ENCODE data around the gene LEP.

The LEP gene

DNA sequence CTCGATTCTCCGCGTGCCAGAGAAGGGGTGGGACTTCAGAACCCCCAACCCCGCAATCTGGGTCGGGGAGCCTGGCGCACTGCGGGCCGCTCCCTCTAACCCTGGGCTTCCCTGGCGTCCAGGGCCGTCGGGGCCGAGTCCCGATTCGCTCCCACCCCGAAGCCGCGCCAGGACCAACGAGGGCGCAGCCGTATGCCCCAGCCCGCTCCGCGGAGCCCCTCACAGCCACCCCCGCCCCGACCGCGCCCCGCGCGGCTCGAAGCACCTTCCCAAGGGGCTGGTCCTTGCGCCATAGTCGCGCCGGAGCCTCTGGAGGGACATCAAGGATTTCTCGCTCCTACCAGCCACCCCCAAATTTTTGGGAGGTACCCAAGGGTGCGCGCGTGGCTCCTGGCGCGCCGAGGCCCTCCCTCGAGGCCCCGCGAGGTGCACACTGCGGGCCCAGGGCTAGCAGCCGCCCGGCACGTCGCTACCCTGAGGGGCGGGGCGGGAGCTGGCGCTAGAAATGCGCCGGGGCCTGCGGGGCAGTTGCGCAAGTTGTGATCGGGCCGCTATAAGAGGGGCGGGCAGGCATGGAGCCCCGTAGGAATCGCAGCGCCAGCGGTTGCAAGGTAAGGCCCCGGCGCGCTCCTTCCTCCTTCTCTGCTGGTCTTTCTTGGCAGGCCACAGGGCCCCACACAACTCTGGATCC, at the start of gene LEP:
Gene LEP (plus strand): TSS at position 583 of the 691 bp plus-strand sequence. CDS start 10,741 bp downstream, outside the sequence.
- DNase-seq (ENCODE audit: low read depth) = no peak

DNA sequence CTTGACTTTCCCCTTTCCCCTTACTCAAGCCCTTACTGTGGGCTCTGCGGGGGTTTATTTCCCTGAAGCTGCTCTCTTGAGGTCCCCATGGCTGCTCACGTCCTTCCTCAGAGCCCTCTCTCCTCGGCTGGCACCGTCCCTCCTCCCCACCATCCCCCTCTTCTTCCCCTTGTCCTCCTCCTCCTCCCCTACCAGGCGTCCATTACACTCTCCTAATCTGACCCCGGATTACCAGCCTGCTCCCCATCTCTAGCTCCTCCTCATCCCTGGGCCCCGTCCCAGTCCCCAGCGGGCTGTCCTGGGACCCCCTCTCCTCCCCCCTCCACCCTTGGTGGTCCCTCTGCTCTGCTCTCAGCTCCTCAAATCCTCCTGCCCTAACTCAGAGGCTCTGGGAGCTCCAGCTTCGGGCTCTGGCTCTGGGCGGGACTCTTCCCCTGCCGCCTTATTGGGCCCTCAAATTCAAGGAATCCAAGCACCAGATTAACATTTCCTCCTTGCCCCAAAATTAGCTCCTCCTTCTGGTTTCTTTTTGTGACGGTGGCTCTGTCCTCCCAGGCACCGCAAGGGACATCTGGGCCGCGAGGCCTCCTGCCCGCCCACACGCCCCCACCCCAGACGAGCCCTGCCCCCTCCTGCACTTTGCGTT, 48.5 kb upstream of the LEP start:
- DNase-seq (ENCODE audit: low read depth) = no peak

DNA sequence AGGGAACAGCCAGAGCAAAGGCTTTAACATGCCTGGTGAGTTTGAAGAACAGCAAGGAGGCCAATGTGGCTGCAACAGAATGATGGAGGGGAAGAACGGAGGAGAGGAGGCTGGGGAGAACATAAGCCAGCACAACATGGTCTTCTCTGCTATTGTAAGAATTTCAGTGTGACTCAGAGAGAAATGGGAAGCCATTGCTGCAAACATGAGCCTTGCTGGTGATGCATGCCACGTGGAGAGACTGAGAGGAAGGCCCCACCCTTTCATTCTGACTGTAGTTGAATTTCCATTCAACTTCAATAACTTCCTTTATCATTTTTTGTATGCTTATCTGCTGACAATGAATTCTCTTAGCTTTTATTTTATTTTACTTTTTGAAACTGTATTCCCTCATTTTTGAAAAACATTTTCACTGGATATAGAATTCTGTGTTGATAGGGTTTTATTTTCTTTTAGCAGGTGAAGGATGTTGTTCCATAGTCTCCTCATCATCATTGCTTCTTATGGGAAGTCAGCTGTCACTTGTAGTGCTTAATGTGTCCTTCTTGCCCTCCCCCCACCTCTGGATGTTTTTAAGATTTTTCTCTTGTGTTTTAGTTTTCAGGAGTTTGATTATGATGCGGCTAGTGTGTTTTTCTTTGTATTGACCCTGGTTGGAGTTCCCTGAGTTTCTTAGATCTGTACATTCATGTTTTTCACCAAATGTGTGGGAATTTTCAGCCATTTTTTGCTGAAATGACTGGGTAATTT, 46.4 kb upstream of the LEP start:
- DNase-seq (ENCODE audit: low read depth) = no peak

DNA sequence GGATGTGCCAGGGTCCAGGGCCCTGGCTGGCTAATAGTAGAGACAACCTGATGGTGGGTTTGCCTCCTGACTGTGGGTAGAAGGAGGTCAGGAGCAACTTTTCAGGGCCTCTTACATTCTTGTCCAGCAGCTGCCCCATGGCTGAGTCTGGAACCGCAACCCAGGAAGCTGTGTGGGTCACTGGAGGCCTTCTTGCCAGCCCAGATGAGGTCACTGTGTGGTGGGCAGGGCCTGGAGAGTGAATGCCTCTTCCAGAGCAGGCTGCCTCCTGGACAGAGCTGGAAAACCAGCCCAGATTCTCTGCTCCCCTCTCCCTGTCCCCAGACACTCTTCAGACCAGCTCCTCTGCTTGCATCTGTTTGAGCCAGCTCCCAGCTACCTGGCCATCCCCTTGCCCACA, 43.5 kb upstream of the LEP start:
- no peak for DNase-seq (ENCODE audit: low read depth)

DNA sequence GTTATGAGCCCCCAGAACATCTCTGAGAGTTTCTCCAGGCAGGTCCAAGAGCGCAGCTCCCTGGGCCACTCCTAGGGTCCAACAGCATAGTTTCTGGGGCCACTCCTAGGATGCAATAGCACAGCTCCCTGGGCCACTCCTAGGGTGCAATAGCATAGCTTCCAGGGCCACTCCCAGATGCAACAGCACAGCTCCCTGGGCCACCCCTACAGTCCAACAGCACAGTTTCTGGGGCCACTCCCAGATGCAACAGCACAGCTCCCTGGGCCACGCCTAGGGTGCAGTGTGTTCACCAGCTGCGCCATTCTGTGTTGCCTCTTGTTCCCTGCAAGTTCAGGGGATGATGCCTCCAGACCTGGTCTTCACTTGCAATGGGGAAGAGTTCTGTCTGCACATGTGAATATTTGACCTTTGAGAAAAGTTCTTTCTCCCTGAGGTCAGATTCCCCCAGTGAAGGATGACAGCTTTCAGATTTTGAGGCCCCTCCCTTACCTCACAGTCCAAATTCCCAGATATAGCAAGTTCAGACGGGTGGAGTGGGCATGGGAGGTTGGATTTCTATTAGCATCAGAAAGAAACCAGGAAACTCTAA, 43.0 kb upstream of the LEP start:
- no peak for DNase-seq (ENCODE audit: low read depth)

DNA sequence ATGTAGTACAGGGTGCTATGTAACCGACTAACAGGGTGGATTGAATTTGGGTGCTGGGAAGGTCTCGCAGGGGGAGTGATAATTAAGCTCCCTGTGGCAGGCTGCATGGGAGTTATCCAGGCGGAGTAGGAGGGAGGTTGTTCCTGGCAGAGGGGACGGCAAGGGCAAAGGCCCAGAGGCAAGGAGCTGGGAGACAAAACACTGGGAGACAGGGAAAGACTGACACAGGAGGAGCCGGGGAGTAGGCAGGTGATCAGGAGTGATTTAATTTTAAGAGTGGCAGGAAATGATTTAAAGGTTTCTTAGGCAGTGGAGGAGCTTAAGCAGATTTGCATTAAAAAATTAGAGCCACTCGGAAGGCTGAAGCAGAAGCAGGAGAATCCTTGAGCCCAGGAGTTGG, 40.7 kb upstream of the LEP start:
- DNase-seq (ENCODE audit: low read depth) = no peak

DNA sequence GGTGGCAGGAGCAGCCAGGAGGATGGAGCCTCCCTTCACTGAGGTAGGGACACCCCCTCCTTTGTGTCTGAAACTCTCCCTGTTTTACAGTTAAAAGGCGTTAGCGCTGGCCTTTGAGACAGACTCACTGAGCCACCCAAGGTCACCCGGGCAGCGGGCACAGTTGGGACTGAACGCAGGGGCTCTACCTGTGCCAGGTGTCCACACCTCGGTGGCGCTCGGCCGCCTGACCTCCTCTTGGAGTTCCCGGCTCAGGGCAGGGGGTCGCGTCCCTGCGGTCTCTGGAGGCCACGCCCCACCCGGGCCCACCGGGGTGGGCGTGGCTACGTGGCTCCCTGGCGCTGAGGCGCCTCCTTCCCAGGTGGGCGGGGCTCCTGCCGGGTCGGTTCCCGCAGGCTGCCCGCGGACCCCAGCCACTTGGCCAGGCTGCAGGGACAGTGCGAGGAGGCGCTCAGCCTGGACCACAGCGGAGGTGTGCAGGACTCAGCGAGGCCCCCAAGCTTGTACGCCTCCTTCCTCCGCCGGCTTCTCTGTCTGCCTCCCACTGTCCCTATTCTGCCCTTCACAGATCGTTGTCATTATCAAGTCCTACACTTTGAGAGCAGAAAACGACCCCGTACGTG, 39.9 kb upstream of the LEP start:
- DNase-seq (ENCODE audit: low read depth) = no peak

DNA sequence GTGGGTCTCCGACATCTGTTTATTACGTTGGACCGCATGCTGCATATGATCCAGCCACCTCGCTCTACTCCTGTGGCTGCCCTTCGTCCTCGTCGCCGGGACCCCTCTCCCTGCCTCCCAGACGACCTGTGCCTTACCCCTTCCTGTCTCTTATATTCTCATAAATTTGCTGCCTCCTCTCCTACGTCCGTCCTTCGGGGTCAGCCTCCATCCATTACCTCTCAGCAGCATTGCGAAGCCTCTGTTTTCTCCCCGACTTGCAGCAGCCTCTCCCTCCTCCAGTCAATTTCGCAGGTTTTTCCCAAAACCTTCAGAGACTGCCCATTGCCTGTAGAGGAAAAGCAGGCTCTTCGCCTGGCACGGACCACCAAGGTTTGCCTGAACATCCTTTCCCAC, 39.4 kb upstream of the LEP start:
- no peak for DNase-seq (ENCODE audit: low read depth)

DNA sequence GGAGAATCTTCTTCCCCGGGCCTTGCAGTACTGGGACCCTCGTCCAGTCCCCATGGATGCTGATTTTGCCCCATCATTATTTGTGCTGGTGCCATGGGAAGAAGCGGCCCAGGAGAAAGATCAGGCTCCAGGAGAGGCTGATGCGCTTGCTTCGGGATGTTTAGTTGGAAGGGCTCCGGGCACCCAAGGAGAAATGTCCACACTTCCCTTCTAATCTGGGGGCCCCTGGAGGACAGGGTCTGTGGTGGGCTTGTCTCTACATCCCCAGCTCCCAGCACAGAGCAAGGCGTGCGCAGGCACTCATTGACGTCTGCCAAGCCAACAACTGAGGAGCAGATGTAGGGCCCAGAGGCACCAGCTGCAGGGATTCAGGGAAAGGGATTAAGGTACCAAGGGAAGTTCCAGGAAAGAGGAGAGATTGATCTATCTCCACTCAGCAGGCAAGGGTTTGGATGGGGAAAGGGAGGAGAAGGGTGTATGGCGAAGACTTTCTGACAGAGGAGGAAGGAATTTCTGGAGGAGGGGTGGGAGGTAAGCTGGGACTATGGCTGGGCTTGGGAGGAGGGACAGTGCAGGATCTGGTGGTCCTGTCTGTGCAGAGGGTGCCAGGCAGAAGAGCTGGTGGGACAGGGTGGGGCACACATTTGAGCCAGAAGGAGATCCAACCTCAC, 38.7 kb upstream of the LEP start:
- DNase-seq (ENCODE audit: low read depth) = no peak

DNA sequence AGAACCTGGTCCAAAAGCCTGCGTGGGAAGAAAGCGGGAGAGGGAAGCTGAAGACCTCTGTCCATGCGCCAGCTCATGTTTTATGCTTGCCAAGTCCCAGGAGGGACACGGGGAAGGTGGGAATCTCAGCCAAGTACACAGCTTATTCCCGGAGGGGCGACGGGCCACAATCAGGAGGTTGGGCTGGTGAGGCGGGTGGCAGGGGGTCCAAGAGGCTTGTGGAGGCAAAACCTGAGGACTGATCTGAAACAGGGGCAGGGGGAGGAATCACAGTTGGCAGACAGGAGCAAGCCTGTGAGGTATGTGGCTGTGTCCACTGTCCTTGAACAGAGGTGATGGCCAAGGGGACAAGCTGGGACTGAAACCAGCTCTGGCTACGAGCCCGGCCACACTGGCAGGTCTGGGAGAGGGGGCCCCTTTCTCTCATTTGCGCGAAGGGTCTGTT, 38.0 kb upstream of the LEP start:
- no peak for DNase-seq (ENCODE audit: low read depth)

DNA sequence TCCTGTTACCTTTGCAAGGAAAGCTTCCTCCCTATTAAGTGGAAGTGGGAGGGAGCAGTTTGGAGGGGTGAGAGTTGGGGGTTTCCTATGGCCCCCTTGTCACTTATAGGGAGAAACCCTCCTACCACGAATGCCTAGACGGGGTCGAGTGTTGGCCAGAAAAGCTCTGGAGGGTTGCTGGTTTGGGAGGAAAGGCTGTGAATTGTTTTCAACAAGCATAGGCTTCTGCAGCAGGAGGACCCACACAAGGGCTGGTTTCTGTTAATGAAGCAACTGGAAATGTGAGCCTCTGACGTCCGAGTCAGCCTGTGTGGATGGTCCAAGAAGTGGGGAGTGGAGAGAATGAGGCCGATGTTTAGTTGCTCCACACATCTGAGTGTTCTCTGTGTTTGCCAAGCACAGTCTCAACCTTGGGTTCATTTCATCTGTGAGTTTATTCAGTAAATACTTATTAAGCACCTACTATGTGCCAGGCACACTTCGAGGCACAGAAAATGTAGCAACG, 37.3 kb upstream of the LEP start:
- DNase-seq (ENCODE audit: low read depth) = no peak

DNA sequence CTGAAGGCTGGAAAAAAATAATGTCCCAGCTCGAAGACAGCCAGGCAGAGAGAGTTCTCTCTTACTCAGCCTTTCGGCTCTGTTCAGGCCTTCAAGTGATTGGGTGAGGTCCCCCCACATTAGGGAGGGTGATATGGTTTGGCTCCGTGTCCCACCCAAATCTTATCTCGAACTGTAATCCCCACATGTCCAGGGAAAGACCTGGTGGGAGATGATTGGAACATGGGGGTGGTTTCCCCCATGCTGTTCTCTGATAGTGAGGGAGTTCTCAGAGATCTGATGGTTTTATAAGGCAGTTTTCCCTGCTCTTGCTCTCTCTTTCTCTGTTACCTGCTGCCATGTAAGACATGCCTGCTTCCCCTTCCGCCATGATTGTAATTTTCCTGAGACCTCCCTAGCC, 36.6 kb upstream of the LEP start:
- no peak for DNase-seq (ENCODE audit: low read depth)

DNA sequence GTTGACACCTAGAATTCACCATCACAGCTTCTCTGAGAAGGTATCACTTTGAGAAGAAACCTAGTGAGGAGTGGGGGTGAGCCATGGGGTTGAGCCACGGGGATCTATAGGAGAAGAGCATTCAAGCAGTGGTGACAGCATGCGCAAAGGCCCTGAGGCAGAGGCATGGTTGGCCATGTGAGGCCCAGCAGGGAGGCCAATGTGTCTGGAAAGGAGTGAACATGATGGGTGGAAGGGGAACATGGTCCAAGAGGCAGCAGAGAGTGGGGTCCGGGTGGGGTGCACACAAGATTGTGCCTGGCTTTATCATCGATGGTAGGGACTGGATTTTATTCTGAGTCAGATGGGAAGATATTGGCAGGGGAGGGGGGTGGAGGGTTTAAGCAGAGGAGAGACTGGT, 36.0 kb upstream of the LEP start:
- DNase-seq (ENCODE audit: low read depth) = no peak

DNA sequence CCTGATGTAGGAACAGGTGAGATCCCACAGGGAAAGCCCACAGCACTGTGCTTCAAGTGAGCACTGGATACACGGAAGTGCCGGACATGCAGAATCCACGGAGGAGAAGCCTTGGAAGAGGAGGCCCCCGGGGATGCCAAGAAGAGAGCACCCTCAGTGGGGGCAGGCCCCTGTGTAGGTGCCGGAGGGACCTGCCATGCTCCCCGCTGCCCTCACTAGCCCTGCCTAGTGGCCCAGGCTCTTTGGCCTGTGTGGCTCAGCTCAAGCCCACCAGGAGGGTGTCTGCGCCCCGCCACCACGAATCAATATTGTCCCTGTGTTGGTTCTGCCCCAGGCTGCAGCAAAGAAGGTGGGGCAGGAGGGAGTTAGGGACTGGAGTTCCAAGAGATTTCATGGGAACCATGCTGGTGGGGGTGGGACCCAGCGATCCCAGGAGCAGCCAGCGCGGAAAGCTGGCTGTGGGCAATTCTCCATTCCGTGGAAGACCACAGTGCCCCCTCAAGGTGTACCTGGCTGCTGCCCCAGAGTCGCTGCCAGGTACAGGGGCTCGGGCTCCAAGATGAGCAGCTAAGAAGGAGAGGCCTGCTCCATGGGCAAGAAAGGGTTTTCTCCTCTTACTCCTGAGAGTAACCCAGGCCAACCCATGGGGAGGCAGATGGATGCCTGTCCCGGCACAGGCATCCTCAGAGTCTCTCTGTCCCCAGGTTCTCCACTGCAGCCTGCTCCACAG, 34.9 kb upstream of the LEP start:
- DNase-seq (ENCODE audit: low read depth) = no peak

DNA sequence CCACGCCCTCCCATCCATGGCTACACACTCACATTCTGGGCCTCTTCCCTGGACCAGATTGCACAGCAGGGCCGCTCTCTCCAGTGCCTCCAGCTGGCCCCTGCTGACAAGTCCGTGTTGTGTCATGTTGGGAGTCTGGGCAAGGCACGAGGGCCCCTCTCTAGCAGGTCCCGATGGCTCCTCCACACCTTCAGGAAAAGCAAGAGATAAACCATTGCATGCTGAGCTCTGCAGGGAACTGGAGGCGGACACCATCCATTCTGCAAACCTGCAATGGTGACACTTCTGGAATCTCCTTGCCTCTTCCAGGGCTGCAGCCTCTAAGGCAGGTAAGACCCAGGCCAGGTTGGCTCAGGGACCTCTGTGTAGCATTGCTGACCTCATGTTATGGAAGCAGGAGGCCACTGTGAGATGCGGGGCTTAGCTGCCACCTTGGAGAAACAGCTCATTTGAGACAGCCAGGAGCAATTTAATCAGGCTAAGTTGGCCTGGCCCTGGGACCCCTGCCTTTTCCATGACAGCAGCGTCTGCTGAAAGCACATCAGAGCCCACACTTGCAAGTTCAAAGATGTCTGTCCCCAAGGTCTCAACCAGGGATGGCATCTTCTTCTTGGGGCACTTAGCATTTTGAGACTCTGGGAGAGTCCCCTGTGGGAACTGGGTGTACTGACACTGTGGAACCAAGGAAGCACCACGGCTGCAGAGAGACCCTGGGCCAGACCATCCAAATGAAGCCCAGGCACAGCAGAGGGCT, 34.2 kb upstream of the LEP start:
- no peak for DNase-seq (ENCODE audit: low read depth)

DNA sequence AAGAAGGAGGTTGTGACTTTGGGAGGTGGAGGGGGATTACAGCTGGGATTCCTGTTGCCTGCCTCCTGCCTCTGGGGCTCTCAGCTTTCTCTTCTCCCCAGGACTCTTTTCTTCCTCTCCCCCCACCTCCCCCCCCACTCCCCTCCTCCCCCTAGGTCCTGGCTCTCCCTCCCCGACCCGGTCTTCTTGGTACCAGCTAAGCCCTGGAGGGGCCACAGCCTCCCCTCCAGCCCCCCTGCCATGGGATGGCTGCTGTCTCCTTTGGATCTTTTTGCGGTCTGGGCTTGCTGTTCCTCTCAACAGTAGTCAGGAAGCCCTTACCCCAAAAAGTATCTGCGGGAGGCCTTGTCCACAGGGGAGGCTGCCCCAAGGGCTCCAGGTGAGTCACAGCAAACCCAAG, 33.5 kb upstream of the LEP start:
- no peak for DNase-seq (ENCODE audit: low read depth)

DNA sequence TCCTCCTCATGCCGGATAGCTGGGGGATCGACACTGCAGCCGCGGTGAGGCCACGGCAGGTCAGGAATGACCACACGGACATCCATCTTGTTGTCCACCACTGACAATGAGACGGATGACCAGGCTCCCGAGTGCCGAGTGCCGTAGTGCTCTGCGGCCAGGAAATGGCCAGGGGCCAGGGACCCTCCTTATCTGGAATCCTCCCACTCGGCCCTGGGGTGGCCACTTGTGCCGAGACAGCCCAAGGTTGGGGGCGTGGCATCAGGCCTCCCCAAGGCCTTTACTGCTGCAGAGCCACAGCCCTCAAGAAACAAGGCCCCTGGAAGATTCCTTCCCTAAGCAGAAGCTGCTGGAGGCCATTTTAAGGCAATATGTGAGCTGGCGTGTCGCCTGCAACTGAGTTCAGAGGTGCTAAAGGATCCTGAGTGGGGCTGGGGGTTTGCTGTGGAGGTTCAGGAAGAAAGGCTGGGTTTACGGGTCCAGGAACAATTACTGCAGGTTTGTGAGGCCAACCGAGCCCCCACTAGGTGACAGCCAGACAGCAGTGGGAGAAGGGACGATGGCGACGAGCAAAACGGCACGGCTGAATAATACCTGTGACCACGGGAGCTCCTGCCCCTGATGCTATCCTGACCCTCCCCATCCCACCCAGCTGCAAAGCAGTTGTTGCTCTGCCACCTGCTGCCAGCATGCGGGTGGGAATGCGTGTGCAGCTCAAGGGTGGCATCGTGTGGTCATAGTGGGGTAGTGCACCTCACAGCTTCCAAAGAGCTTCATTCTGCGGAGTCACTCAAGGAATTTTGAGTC, 31.6 kb upstream of the LEP start:
- DNase-seq (ENCODE audit: low read depth) = peak; percentile 14

DNA sequence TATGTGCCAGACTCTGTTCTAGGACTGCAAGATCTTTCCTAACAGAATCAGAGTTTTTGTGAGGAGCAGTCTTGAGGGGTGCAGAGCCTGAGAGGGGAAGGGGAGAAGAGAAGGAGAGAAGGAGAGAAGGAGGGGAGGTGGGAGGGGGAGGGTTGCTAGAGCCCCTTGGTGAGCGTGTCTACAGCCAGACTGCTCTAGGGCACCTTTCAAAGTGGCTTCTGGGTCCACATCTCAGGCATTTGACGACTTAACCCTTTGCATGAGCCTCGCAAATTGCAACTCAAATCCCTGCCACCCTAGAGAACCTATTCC, 31.1 kb upstream of the LEP start:
- no peak for DNase-seq (ENCODE audit: low read depth)
